Measurements from ENCODE around the gene ARL10. TPM values are rescaled to one million over a fixed set of nuclear protein-coding genes. Genes with fewer than 3 reads are reported as not detected.

ARL10 gene
- polyA plus RNA-seq, 3 donors, result 0.04 to 0.93 TPM; not detected in 1

DNA sequence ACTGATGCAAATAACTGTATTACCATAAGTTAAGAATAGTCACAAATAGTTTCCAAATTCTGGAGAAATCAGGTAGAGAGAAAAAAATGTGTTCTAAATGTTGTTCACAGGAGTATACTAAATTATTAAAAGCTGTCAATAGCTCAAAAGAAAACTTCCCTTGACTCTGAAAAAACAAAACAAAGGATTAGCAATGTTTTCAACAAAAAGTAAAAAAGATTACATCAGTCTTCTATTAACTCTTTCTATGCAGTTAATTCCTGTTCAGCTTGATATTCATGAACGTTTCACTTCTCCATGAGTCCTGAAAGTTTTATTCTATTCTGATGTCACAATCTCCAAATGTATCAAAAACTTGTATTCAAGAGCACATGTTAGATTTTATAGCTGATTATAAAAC lies 60.5 kb downstream of the ARL10 start:
- Histone ChIP-seq H3K4me1 (ENCODE audit: control insufficient read depth in 1 of 2, insufficient read depth in 2 of 2, low read length in 2 of 2) (peaks cover 5 to 6% of the 10 kb centered on the region in 2 donors), H3K27me3 (ENCODE audit: control insufficient read depth in 2 of 2, insufficient read depth in 2 of 2, low read length in 2 of 2) (no peaks in the 10 kb centered on the region), H4K20me1 (ENCODE audit: insufficient read depth, low read length) (no peaks in the 10 kb centered on the region), H3K9me3 (replicated peaks in 1 of 2; ENCODE audit: control insufficient read depth in 1 of 2, insufficient read depth in 1 of 2, low read length in 2 of 2) (peaks cover 0 to 4% of the 10 kb centered on the region in 2 donors), H3K9ac (ENCODE audit: insufficient read depth, low read length, poor library complexity, severe bottlenecking) (no peak overlapping the region), H3K27ac (ENCODE audit: low read depth in 1 of 2, low read length in 2 of 2) (no peak overlapping the region), H2AFZ (ENCODE audit: insufficient read depth, low read depth, low read length, poor library complexity, severe bottlenecking) (no peak overlapping the region), H3K79me2 (ENCODE audit: insufficient read depth, low read length) (no peaks in the 10 kb centered on the region), H3K4me3 (replicated peaks in 1 of 3; ENCODE audit: low read depth in 2 of 3, low read length in 3 of 3) (no peak overlapping the region), H3K4me2 (replicated peaks; ENCODE audit: extremely low read depth, low read length, poor library complexity, severe bottlenecking) (no peak overlapping the region), H3K36me3 (replicated peaks in 1 of 2; ENCODE audit: control insufficient read depth in 1 of 2, insufficient read depth in 2 of 2, low read length in 2 of 2) (no peaks in the 10 kb centered on the region)
- Mint-ChIP-seq H3K27me3 (ENCODE audit: low read depth in 3 of 3) (no peaks in the 10 kb centered on the region), H3K9me3 (peaks cover 4 to 20% (median 14%) of the 10 kb centered on the region in 7 donors), H3K36me3 (no peaks in the 10 kb centered on the region), H3K4me1 (peaks cover 14% of the 10 kb centered on the region), H3K4me3 (no peak overlapping the region), H3K27ac (no peak overlapping the region)
- DNase-seq, result no peak
- intact Hi-C loops (cut with micrococcal nuclease), result no loop called here
- no CpG with 5 or more reads among the region's 1 CpG for WGBS (ENCODE audit: insufficient coverage)
- TF ChIP-seq, protein P1, sequence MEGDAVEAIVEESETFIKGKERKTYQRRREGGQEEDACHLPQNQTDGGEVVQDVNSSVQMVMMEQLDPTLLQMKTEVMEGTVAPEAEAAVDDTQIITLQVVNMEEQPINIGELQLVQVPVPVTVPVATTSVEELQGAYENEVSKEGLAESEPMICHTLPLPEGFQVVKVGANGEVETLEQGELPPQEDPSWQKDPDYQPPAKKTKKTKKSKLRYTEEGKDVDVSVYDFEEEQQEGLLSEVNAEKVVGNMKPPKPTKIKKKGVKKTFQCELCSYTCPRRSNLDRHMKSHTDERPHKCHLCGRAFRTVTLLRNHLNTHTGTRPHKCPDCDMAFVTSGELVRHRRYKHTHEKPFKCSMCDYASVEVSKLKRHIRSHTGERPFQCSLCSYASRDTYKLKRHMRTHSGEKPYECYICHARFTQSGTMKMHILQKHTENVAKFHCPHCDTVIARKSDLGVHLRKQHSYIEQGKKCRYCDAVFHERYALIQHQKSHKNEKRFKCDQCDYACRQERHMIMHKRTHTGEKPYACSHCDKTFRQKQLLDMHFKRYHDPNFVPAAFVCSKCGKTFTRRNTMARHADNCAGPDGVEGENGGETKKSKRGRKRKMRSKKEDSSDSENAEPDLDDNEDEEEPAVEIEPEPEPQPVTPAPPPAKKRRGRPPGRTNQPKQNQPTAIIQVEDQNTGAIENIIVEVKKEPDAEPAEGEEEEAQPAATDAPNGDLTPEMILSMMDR (IDR thresholded peaks at IDR 0.05), result no peak

DNA sequence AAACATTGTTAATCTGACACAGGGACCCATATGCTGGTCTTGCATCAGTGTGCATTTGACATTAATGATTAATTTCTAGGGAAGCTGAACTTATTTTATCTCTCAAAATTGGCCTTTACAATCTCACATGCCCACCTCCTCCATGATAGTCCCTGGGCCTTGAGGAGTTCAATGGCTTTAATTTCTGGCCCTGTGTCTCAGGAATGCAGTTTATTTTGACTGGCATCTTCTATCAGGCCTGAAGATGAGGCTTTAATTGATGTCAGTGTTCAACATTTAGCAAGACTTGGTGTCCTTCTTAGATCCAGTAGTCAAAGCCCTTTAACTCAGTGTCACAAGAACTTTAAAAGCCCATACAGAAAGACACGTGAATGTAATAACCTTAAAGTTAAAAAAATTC lies 61.6 kb downstream of the ARL10 start:
- no CpG with 5 or more reads among the region's 1 CpG for WGBS (ENCODE audit: insufficient coverage)
- intact Hi-C loops (cut with micrococcal nuclease), result no loop called here
- TF ChIP-seq, protein P1 (IDR thresholded peaks at IDR 0.05), result no peak
- Histone ChIP-seq H3K9ac (ENCODE audit: insufficient read depth, low read length, poor library complexity, severe bottlenecking) (no peak overlapping the region), H3K9me3 (replicated peaks in 1 of 2; ENCODE audit: control insufficient read depth in 1 of 2, insufficient read depth in 1 of 2, low read length in 2 of 2) (peaks cover 0 to 4% of the 10 kb centered on the region in 2 donors), H3K79me2 (ENCODE audit: insufficient read depth, low read length) (no peaks in the 10 kb centered on the region), H3K4me3 (replicated peaks in 1 of 3; ENCODE audit: low read depth in 2 of 3, low read length in 3 of 3) (no peak overlapping the region), H3K4me2 (replicated peaks; ENCODE audit: extremely low read depth, low read length, poor library complexity, severe bottlenecking) (no peak overlapping the region), H3K4me1 (ENCODE audit: control insufficient read depth in 1 of 2, insufficient read depth in 2 of 2, low read length in 2 of 2) (peaks cover 5 to 6% of the 10 kb centered on the region in 2 donors), H4K20me1 (ENCODE audit: insufficient read depth, low read length) (no peaks in the 10 kb centered on the region), H3K27me3 (ENCODE audit: control insufficient read depth in 2 of 2, insufficient read depth in 2 of 2, low read length in 2 of 2) (no peaks in the 10 kb centered on the region), H3K27ac (ENCODE audit: low read depth in 1 of 2, low read length in 2 of 2) (no peak overlapping the region), H2AFZ (ENCODE audit: insufficient read depth, low read depth, low read length, poor library complexity, severe bottlenecking) (no peak overlapping the region), H3K36me3 (replicated peaks in 1 of 2; ENCODE audit: control insufficient read depth in 1 of 2, insufficient read depth in 2 of 2, low read length in 2 of 2) (no peaks in the 10 kb centered on the region)
- Mint-ChIP-seq H3K9me3 (peaks cover 0 to 12% (median 7%) of the 10 kb centered on the region in 7 donors), H3K36me3 (no peaks in the 10 kb centered on the region), H3K27me3 (ENCODE audit: low read depth in 3 of 3) (no peaks in the 10 kb centered on the region), H3K4me1 (peaks cover 14% of the 10 kb centered on the region), H3K27ac (no peak overlapping the region), H3K4me3 (no peak overlapping the region)
- DNase-seq, result no peak
